ENCODE measurements around the gene PDCD7. TPM values are rescaled to one million over a fixed set of nuclear protein-coding genes. Genes with fewer than 3 reads are reported as not detected.
A peak's percentile ranks its signal among the peaks of the same experiment; 100 is the strongest.
"Not testable (repeated sequence)": the region's sequence is repeated elsewhere in the genome, so short reads cannot be mapped to it uniquely, and the experiment has no call there.

The PDCD7 gene
- total RNA-seq, 1 donor from 2014 or later, result 26.3 TPM

DNA sequence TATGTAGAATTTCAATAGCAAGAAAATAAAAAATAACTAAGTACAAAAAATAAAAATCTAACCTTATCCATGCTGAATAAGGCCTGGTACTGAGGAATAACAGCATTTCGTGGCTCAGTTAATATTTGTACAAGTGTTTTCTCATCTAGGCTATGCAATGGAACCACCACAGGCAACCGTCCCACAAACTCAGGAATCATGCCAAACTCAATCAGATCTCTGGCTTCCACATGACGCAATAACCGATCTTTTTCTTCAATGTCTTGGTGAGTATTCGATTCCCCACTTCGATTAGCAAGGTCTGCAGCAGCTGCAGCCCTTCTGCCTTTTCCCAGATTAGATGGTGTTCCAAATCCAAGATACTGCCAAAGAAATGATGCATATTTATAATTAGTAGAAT lies 21.1 kb upstream of the PDCD7 start:
- no peak for TF ChIP-seq CTCF (conservative IDR thresholded peaks at IDR 0.05; ENCODE audit: low read depth, low read length)
- no peak for DNase-seq (ENCODE audit: low read depth)
- H3K4me3 ChIP-seq (ENCODE audit: low read depth, low read length), result no peak overlapping the region

- TF ChIP-seq CTCF (conservative IDR thresholded peaks at IDR 0.05; ENCODE audit: low read depth, low read length), result no peak
- H3K4me3 ChIP-seq (ENCODE audit: low read depth, low read length), result no peak overlapping the region
- no peak for DNase-seq (ENCODE audit: low read depth)
These were observed 14.3 kb upstream of the PDCD7 start for GRCh38 chr15:65147902-65148301.

DNA sequence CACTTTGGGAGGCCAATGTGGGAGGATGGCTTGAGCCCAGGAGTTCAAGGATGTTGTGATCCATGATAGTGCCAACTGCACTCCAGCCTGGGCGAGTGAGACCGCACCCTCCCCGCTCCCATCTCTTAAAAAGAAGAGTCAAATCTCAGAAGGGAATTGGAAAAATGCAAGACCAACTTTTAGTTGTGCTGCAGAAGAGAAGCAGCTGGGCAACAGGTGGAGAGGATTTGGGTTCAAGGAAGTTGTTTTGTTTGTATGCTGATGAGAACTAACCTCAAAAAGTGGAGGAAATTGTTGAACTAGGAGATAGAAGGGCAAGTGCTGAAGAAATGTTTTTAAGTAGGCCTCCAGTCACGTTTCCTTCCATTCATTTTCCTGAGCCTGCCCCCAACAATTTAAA lies 12.8 kb upstream of the PDCD7 start:
- no peak for DNase-seq (ENCODE audit: low read depth)
- no peak overlapping the region for H3K4me3 ChIP-seq (ENCODE audit: low read depth, low read length)
- no peak for TF ChIP-seq CTCF (conservative IDR thresholded peaks at IDR 0.05; ENCODE audit: low read depth, low read length)

GRCh38 chr15:65138631-65139030 lies 5.0 kb upstream of the PDCD7 start:
- DNase-seq (ENCODE audit: low read depth), result not testable (repeated sequence)

GRCh38 chr15:65137893-65138292 lies 4.3 kb upstream of the PDCD7 start:
- not testable (repeated sequence) for DNase-seq (ENCODE audit: low read depth); H3K4me3 ChIP-seq (ENCODE audit: low read depth, low read length)

More at GRCh38 chr15:65138631-65139030, 5.0 kb upstream of the PDCD7 start:
- H3K4me3 ChIP-seq (ENCODE audit: low read depth, low read length), result not testable (repeated sequence)

DNA sequence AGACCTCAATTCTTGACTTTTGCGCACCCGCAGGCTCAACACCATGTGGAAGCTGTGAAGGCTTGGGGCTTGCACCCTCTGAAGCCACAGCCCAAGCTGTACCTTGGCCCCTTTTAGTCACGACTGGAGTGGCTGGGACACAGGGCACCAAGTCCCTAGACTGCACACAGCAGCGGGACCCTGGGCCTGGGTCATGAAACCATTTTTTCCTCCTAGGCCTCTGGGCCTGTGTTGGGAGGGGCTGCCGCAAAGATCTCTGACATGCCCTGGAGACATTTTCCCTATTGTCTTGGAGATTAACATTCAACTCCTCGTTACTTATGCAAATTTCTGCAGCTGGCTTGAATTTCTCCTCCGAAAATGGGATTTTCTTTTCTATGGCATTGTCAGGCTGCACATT lies 3.5 kb upstream of the PDCD7 start:
- DNase-seq (ENCODE audit: low read depth); H3K4me3 ChIP-seq (ENCODE audit: low read depth, low read length): not testable (repeated sequence)

- no peak for DNase-seq (ENCODE audit: low read depth)
- H3K4me3 ChIP-seq (ENCODE audit: low read depth, low read length), result peak overlapping the region; percentile 78
- no peak for TF ChIP-seq CTCF (conservative IDR thresholded peaks at IDR 0.05; ENCODE audit: low read depth, low read length)
These were observed 930 bp upstream of the PDCD7 start for GRCh38 chr15:65134538-65134937.

GRCh38 chr15:65132878-65133547 lies 595 bp downstream of the PDCD7 start:
- TF ChIP-seq CTCF (conservative IDR thresholded peaks at IDR 0.05; ENCODE audit: low read depth, low read length), result no peak
- peak overlapping the region; percentile 78 for H3K4me3 ChIP-seq (ENCODE audit: low read depth, low read length)
- DNase-seq (ENCODE audit: low read depth), result peak; percentile 16

- no peak for TF ChIP-seq CTCF (conservative IDR thresholded peaks at IDR 0.05; ENCODE audit: low read depth, low read length)
- H3K4me3 ChIP-seq (ENCODE audit: low read depth, low read length), result no peak overlapping the region
- no peak for DNase-seq (ENCODE audit: low read depth)
These were observed 2.7 kb downstream of the PDCD7 start for GRCh38 chr15:65130941-65131340.

Data from epithelial cell of proximal tubule (primary cell).